Brain microvascular endothelial cell (primary cell): Measurements from ENCODE around the gene LPCAT3.
"Not testable (repeated sequence)": the region's sequence is repeated elsewhere in the genome, so short reads cannot be mapped to it uniquely, and the experiment has no call there.

Source experiments
- DNase-seq: peaks from one replicate; pipeline ENCODE4 v3.0.0-alpha.2; 2020
- H3K27ac ChIP-seq: fragments of 250-450 bp; sonication (Bioruptor Pico); 2 replicates; pipeline ENCODE4 v1.5.1; 2020; ENCODE audit warnings: mild to moderate bottlenecking, moderate library complexity
- H3K27me3 ChIP-seq: fragments of 250-450 bp; sonication (Bioruptor Pico); replicated peaks from 2 replicates; pipeline ENCODE4 v1.5.1; 2020; ENCODE audit warnings: mild to moderate bottlenecking
- H3K36me3 ChIP-seq: fragments of 250-450 bp; sonication (Bioruptor Pico); replicated peaks from 2 replicates; pipeline ENCODE4 v1.5.1; 2020; ENCODE audit warnings: mild to moderate bottlenecking
- H3K4me3 ChIP-seq: 2 replicates; pipeline ENCODE4 v1.5.1; 2011; ENCODE audit warnings: low read depth, mild to moderate bottlenecking, control low read depth, low read length, moderate library complexity
- CTCF ChIP-seq: IDR thresholded peaks from 2 replicates; pipeline ENCODE4 v1.5.1; 2011; ENCODE audit warnings: low read depth, mild to moderate bottlenecking, moderate library complexity, low read length, control low read depth, inconsistent platforms; ENCODE audit errors: missing control alignments
- in situ Hi-C: cut with HindIII; loops from 2 replicates; pipeline ENCODE4 v1.10.0; 2017; ENCODE audit warnings: low sequenced_read_pairs, low pct_ligation_motif_present

The LPCAT3 gene

GRCh38 chr12:7039403-7039802, 21.1 kb upstream of the LPCAT3 start:
- Histone ChIP-seq H3K4me3 (no peak overlapping the region), H3K27ac (no peak overlapping the region), H3K36me3 (no peaks in the 10 kb centered on the region), H3K27me3 (no peaks in the 10 kb centered on the region)
- in situ Hi-C loops: no loop called here
- TF ChIP-seq CTCF: no peak
- no peak for DNase-seq

- DNase-seq: no peak
- H3K27ac ChIP-seq: no peak overlapping the region
- no peak overlapping the region for H3K4me3 ChIP-seq
- no peaks in the 10 kb centered on the region for H3K27me3 ChIP-seq
- in situ Hi-C loops: no loop called here
- no peak for TF ChIP-seq CTCF
- H3K36me3 ChIP-seq: no peaks in the 10 kb centered on the region
These were observed 20.3 kb upstream of the LPCAT3 start for GRCh38 chr12:7038591-7038990.

GRCh38 chr12:7037411-7037810, 19.1 kb upstream of the LPCAT3 start:
- H3K36me3 ChIP-seq, in situ Hi-C loops, H3K27me3 ChIP-seq, DNase-seq, H3K27ac ChIP-seq, H3K4me3 ChIP-seq: not testable (repeated sequence)

GRCh38 chr12:7035463-7035862, 17.2 kb upstream of the LPCAT3 start:
- Histone ChIP-seq H3K36me3 (no peaks in the 10 kb centered on the region), H3K4me3 (no peak overlapping the region), H3K27me3 (no peaks in the 10 kb centered on the region), H3K27ac (no peak overlapping the region)
- in situ Hi-C loops: no loop called here
- no peak for TF ChIP-seq CTCF
- DNase-seq: no peak

GRCh38 chr12:7034464-7034863, 16.2 kb upstream of the LPCAT3 start:
- H3K27ac ChIP-seq: no peak overlapping the region
- no peaks in the 10 kb centered on the region for H3K36me3 ChIP-seq
- no peak overlapping the region for H3K4me3 ChIP-seq
- in situ Hi-C loops: no loop called here
- no peak for TF ChIP-seq CTCF
- H3K27me3 ChIP-seq: no peaks in the 10 kb centered on the region
- DNase-seq: no peak

- no peak for TF ChIP-seq CTCF
- Histone ChIP-seq H3K27ac (no peak overlapping the region), H3K4me3 (no peak overlapping the region), H3K27me3 (no peaks in the 10 kb centered on the region), H3K36me3 (no peaks in the 10 kb centered on the region)
- in situ Hi-C loops: no loop called here
- DNase-seq: no peak
These were observed 14.7 kb upstream of the LPCAT3 start for GRCh38 chr12:7032990-7033389.
